DOHH2 (cell line): Measurements from ENCODE around the gene HBEGF.

ENCODE experiments used
- H3F3A ChIP-seq: fragments of 200-600 bp; sonication (generic), shearing (Covaris generic); 2 replicates; pipeline ENCODE4 v1.6.0; 2016; ENCODE audit warnings: antibody characterized with exemption, mild to moderate bottlenecking; ENCODE audit not compliant: control insufficient read depth, insufficient read depth
- H3K27ac ChIP-seq: fragments of 200-600 bp; sonication (generic); 2 replicates; pipeline ENCODE4 v1.5.1; 2014; ENCODE audit warnings: low read depth, mild to moderate bottlenecking, low read length, moderate library complexity
- H3K27me3 ChIP-seq: fragments of 200-600 bp; sonication (generic); 2 replicates; pipeline ENCODE4 v1.6.1; 2014; ENCODE audit warnings: mild to moderate bottlenecking, low read length, mixed read lengths; ENCODE audit not compliant: control insufficient read depth
- H3K36me3 ChIP-seq: fragments of 200-600 bp; sonication (generic); 2 replicates; pipeline ENCODE4 v1.6.1; 2014; ENCODE audit warnings: mild to moderate bottlenecking, low read length, moderate library complexity, mixed read lengths; ENCODE audit not compliant: control insufficient read depth
- H3K4me1 ChIP-seq: fragments of 200-600 bp; sonication (generic); 2 replicates; pipeline ENCODE4 v1.6.1; 2014; ENCODE audit warnings: mild to moderate bottlenecking, low read length, mixed read lengths; ENCODE audit not compliant: control insufficient read depth
- H3K4me2 ChIP-seq: fragments of 200-600 bp; sonication (generic); 2 replicates; pipeline ENCODE4 v1.6.0; 2014; ENCODE audit warnings: mild to moderate bottlenecking, low read length, moderate library complexity
- H3K4me3 ChIP-seq: fragments of 200-600 bp; sonication (generic); 2 replicates; pipeline ENCODE4 v1.5.1; 2014; ENCODE audit warnings: mild to moderate bottlenecking, low read length, mixed read lengths
- H3K79me2 ChIP-seq: fragments of 200-600 bp; sonication (generic); 2 replicates; pipeline ENCODE4 v1.6.1; 2014; ENCODE audit warnings: mild to moderate bottlenecking, low read length, mixed read lengths; ENCODE audit not compliant: control insufficient read depth
- H3K9me2 ChIP-seq: fragments of 200-600 bp; sonication (generic); replicated peaks from 2 replicates; pipeline ENCODE4 v1.6.1; 2014; ENCODE audit warnings: mild to moderate bottlenecking, low read length, mixed read lengths; ENCODE audit not compliant: control insufficient read depth
- H3K9me3 ChIP-seq: fragments of 200-600 bp; sonication (generic); 2 replicates; pipeline ENCODE4 v1.6.1; 2014; ENCODE audit warnings: antibody characterized with exemption, low read length, mixed read lengths; ENCODE audit not compliant: control insufficient read depth, insufficient read depth
- H4K20me1 ChIP-seq: fragments of 200-600 bp; sonication (generic); 2 replicates; pipeline ENCODE4 v1.6.0; 2014; ENCODE audit warnings: low read depth, mild to moderate bottlenecking, antibody characterized with exemption, low read length, moderate library complexity; ENCODE audit not compliant: control insufficient read depth, insufficient read depth
- CTCF ChIP-seq: fragments of 200-600 bp; sonication (generic); IDR thresholded peaks from one replicate; pipeline ENCODE4 v1.5.1; 2014; ENCODE audit warnings: antibody characterized with exemption, mild to moderate bottlenecking, low read depth, low read length; ENCODE audit not compliant: poor library complexity, severe bottlenecking
- EZH2phosphoT487 ChIP-seq: fragments of 200-600 bp; sonication (generic); IDR thresholded peaks from 2 replicates; pipeline ENCODE4 v1.6.1; 2017; ENCODE audit warnings: borderline replicate concordance, mild to moderate bottlenecking, antibody characterized with exemption, low read length, moderate library complexity, mixed read lengths

HBEGF gene

GRCh38 chr5:140298183-140298601, 48.2 kb downstream of the HBEGF start:
- Histone ChIP-seq H3F3A (peaks cover 5% of the 10 kb centered on the region; the same call in 1 of the 2 replicates), H3K4me1 (peaks cover 43% of the 10 kb centered on the region)
- no peak for TF ChIP-seq CTCF
- TF ChIP-seq EZH2phosphoT487 = no peak

GRCh38 chr5:140297283-140297682, 49.1 kb downstream of the HBEGF start:
- peaks cover 27% of the 10 kb centered on the region for H3K36me3 ChIP-seq
- H3F3A ChIP-seq = peaks cover 5% of the 10 kb centered on the region; the same call in 1 of the 2 replicates
- TF ChIP-seq CTCF = no peak
- TF ChIP-seq EZH2phosphoT487 = no peak
- peaks cover 52% of the 10 kb centered on the region for H3K4me1 ChIP-seq
- no peaks in the 10 kb centered on the region for H4K20me1 ChIP-seq
- peaks cover 74% of the 10 kb centered on the region for H3K79me2 ChIP-seq
- H3K9me2 ChIP-seq = no peaks in the 10 kb centered on the region
- no peak overlapping the region for H3K4me2 ChIP-seq
- H3K9me3 ChIP-seq = no peaks in the 10 kb centered on the region
- no peaks in the 10 kb centered on the region for H3K27me3 ChIP-seq
- H3K4me3 ChIP-seq = no peak overlapping the region
- H3K27ac ChIP-seq = no peak overlapping the region

More at GRCh38 chr5:140298183-140298601, 48.2 kb downstream of the HBEGF start:
- Histone ChIP-seq H3K9me3 (no peaks in the 10 kb centered on the region), H3K9me2 (no peaks in the 10 kb centered on the region), H3K36me3 (peaks cover 27% of the 10 kb centered on the region), H3K4me3 (no peak overlapping the region), H4K20me1 (no peaks in the 10 kb centered on the region), H3K4me2 (no peak overlapping the region), H3K27me3 (no peaks in the 10 kb centered on the region), H3K79me2 (peaks cover 71% of the 10 kb centered on the region), H3K27ac (no peak overlapping the region)

- peaks cover 5% of the 10 kb centered on the region; the same call in 1 of the 2 replicates for H3F3A ChIP-seq
- peaks cover 67% of the 10 kb centered on the region for H3K79me2 ChIP-seq
- no peak overlapping the region for H3K4me2 ChIP-seq
These were observed 50.1 kb downstream of the HBEGF start for GRCh38 chr5:140296289-140296688.

More at GRCh38 chr5:140296289-140296688, 50.1 kb downstream of the HBEGF start:
- Histone ChIP-seq H3K27me3 (no peaks in the 10 kb centered on the region), H3K4me3 (no peak overlapping the region), H3K9me3 (no peaks in the 10 kb centered on the region), H4K20me1 (no peaks in the 10 kb centered on the region), H3K27ac (no peak overlapping the region), H3K9me2 (no peaks in the 10 kb centered on the region), H3K4me1 (peaks cover 46% of the 10 kb centered on the region), H3K36me3 (peaks cover 27% of the 10 kb centered on the region)
- TF ChIP-seq EZH2phosphoT487 = no peak
- TF ChIP-seq CTCF = no peak
